ENCODE results near the gene PTPRQ.
A peak's percentile ranks its signal among the peaks of the same experiment; 100 is the strongest.

DNA sequence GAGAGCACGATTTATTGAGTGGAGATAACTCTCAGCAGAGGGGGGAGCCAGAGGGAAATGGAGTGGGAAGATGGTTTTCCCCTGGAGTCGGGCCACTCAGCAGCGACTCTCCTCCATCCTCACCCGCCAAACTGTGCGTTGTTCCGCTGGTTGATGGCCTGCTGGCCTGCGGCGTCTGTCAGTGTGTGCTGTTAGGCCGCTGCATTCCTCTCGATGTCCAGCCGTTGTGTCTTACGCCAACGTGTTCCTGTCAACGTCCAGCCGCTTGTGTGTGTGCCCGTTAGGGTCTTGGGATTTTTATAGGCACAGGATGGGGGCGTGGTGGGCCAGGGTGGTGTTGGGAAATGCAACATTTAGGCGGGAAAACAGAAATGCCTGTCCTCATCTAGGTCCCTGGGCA, 69.2 kb downstream of the PTPRQ start:
- TF ChIP-seq, protein P1, sequence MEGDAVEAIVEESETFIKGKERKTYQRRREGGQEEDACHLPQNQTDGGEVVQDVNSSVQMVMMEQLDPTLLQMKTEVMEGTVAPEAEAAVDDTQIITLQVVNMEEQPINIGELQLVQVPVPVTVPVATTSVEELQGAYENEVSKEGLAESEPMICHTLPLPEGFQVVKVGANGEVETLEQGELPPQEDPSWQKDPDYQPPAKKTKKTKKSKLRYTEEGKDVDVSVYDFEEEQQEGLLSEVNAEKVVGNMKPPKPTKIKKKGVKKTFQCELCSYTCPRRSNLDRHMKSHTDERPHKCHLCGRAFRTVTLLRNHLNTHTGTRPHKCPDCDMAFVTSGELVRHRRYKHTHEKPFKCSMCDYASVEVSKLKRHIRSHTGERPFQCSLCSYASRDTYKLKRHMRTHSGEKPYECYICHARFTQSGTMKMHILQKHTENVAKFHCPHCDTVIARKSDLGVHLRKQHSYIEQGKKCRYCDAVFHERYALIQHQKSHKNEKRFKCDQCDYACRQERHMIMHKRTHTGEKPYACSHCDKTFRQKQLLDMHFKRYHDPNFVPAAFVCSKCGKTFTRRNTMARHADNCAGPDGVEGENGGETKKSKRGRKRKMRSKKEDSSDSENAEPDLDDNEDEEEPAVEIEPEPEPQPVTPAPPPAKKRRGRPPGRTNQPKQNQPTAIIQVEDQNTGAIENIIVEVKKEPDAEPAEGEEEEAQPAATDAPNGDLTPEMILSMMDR (IDR thresholded peaks at IDR 0.05) = no peak
- TF ChIP-seq YY1 (IDR thresholded peaks at IDR 0.05; ENCODE audit: low read depth) (no peak), POLR2AphosphoS5 (IDR thresholded peaks at IDR 0.05; ENCODE audit: low read depth, low read length) (peak; percentile 69), GABPA (IDR thresholded peaks at IDR 0.05; ENCODE audit: low read depth) (no peak), EZH2phosphoT487 (IDR thresholded peaks at IDR 0.05; ENCODE audit: borderline replicate concordance, low read depth) (no peak), FOXM1 (IDR thresholded peaks at IDR 0.05; ENCODE audit: low read depth) (no peak), MEF2A (IDR thresholded peaks at IDR 0.05; ENCODE audit: borderline replicate concordance, low read depth) (no peak), SMC3 (IDR thresholded peaks at IDR 0.05; ENCODE audit: low read depth, low read length) (no peak), ELF1 (IDR thresholded peaks at IDR 0.05) (no peak), RAD21 (IDR thresholded peaks at IDR 0.05; ENCODE audit: low read length) (no peak)

All from SK-N-SH (cell line).